Parathyroid adenoma (tissue), 2 donors: ENCODE results near the gene IKZF2.

Source experiments
- H2AFZ ChIP-seq: fragments of 300-600 bp; sonication (generic); one replicate; pipeline ENCODE4 v1.7.0; 2017; ENCODE audit warnings: antibody characterized with exemption, mild to moderate bottlenecking
- H3K27ac ChIP-seq: fragments of 300-600 bp; sonication (generic); one replicate; pipeline ENCODE4 v1.7.0; 2017
- H3K27me3 ChIP-seq: fragments of 300-600 bp; sonication (generic); one replicate; pipeline ENCODE4 v1.7.0; 2017; ENCODE audit warnings: low read length; ENCODE audit not compliant: control insufficient read depth, insufficient read depth
- H3K36me3 ChIP-seq: fragments of 300-600 bp; sonication (generic); one replicate; pipeline ENCODE4 v1.7.0; 2017; ENCODE audit warnings: low read length; ENCODE audit not compliant: control insufficient read depth, insufficient read depth
- H3K4me1 ChIP-seq: fragments of 300-600 bp; sonication (generic); one replicate; pipeline ENCODE4 v1.7.0; 2017; ENCODE audit warnings: control low read depth
- H3K4me2 ChIP-seq: fragments of 300-600 bp; sonication (generic); one replicate; pipeline ENCODE4 v1.7.0; 2017; ENCODE audit warnings: low read length
- H3K4me3 ChIP-seq: fragments of 300-600 bp; sonication (generic); one replicate; pipeline ENCODE4 v1.7.0; 2017; ENCODE audit warnings: low read depth, low read length
- H3K79me2 ChIP-seq: fragments of 300-600 bp; sonication (generic); one replicate; pipeline ENCODE4 v1.7.0; 2017; ENCODE audit warnings: control low read depth
- H3K9ac ChIP-seq: fragments of 300-600 bp; sonication (generic); one replicate; pipeline ENCODE4 v1.7.0; 2017; ENCODE audit warnings: mild to moderate bottlenecking
- H3K9me3 ChIP-seq: fragments of 300-600 bp; sonication (generic); one replicate; pipeline ENCODE4 v1.7.0; 2017; ENCODE audit warnings: low read length; ENCODE audit not compliant: control insufficient read depth
- CTCF ChIP-seq: fragments of 300-600 bp; sonication (generic); IDR thresholded peaks from one replicate; pipeline ENCODE4 v1.7.0; 2017; ENCODE audit warnings: antibody characterized with exemption, mild to moderate bottlenecking
- donor health status: primary hyperparathyroidism.

Gene IKZF2

GRCh38 chr2:212968284-212969081, 182.9 kb downstream of the IKZF2 start:
- Histone ChIP-seq H3K79me2 (no peaks in the 10 kb centered on the region), H3K4me2 (no peak overlapping the region), H3K36me3 (no peaks in the 10 kb centered on the region), H3K9me3 (no peaks in the 10 kb centered on the region), H3K4me1 (peaks cover 17% of the 10 kb centered on the region), H2AFZ (peak overlapping the region; percentile 25), H3K4me3 (no peak overlapping the region), H3K27me3 (no peaks in the 10 kb centered on the region), H3K27ac (no peak overlapping the region), H3K9ac (no peak overlapping the region)
- no peak for TF ChIP-seq CTCF

GRCh38 chr2:212966884-212967283, 184.5 kb downstream of the IKZF2 start:
- H2AFZ ChIP-seq: no peak overlapping the region
- no peak overlapping the region for H3K4me2 ChIP-seq
- no peak overlapping the region for H3K9ac ChIP-seq
- no peak for TF ChIP-seq CTCF
- no peaks in the 10 kb centered on the region for H3K79me2 ChIP-seq
- H3K4me3 ChIP-seq: no peak overlapping the region
- H3K27ac ChIP-seq: no peak overlapping the region
- no peaks in the 10 kb centered on the region for H3K9me3 ChIP-seq
- H3K4me1 ChIP-seq: peaks cover 11% of the 10 kb centered on the region
- no peaks in the 10 kb centered on the region for H3K36me3 ChIP-seq
- H3K27me3 ChIP-seq: no peaks in the 10 kb centered on the region

DNA sequence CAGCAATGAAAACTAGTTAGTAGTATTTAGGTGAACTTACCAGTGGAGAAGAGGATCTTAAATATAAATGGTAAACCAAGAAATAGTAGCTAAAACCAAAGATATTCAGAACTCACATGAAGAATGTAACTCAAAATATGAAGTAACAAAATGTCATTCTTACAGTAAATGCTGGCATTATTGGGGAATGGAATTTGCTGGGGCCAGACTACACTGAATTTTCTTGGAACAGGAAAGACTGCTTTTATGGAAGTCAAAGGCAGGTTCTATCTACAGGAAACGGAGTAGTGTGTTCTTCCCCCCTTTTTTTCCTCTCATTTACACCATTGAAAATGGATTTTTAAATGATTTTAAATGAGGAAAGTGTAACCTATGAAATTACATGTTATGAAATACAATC, 188.7 kb downstream of the IKZF2 start:
- TF ChIP-seq CTCF: no peak

GRCh38 chr2:212961255-212961654, 190.2 kb downstream of the IKZF2 start:
- H3K79me2 ChIP-seq: no peaks in the 10 kb centered on the region
- TF ChIP-seq CTCF: no peak
- H3K4me1 ChIP-seq: peaks cover 15% of the 10 kb centered on the region
- H3K27me3 ChIP-seq: no peaks in the 10 kb centered on the region
- H3K27ac ChIP-seq: no peak overlapping the region
- H3K4me2 ChIP-seq: no peak overlapping the region
- no peak overlapping the region for H3K9ac ChIP-seq
- no peak overlapping the region for H3K4me3 ChIP-seq
- H2AFZ ChIP-seq: no peak overlapping the region
- no peaks in the 10 kb centered on the region for H3K9me3 ChIP-seq
- no peaks in the 10 kb centered on the region for H3K36me3 ChIP-seq

More for the DNA sequence above, 188.7 kb downstream of the IKZF2 start:
- Histone ChIP-seq H3K27me3 (no peaks in the 10 kb centered on the region), H3K36me3 (no peaks in the 10 kb centered on the region), H3K9ac (no peak overlapping the region), H3K4me1 (peaks cover 8% of the 10 kb centered on the region), H3K9me3 (no peaks in the 10 kb centered on the region), H3K79me2 (no peaks in the 10 kb centered on the region), H3K27ac (no peak overlapping the region), H3K4me2 (no peak overlapping the region), H2AFZ (no peak overlapping the region), H3K4me3 (no peak overlapping the region)

GRCh38 chr2:212960336-212960735, 191.1 kb downstream of the IKZF2 start:
- Histone ChIP-seq H3K27me3 (no peaks in the 10 kb centered on the region), H3K79me2 (no peaks in the 10 kb centered on the region), H3K4me3 (no peak overlapping the region), H2AFZ (no peak overlapping the region), H3K36me3 (no peaks in the 10 kb centered on the region), H3K9ac (no peak overlapping the region), H3K27ac (no peak overlapping the region), H3K4me2 (no peak overlapping the region), H3K9me3 (no peaks in the 10 kb centered on the region), H3K4me1 (peaks cover 17% of the 10 kb centered on the region)
- no peak for TF ChIP-seq CTCF
